ENCODE results near the gene CELF1.

CELF1 gene

GRCh38 chr11:47504910-47505309 is 48.0 kb downstream of the CELF1 start:
- H3K4me1 ChIP-seq (ENCODE audit: control insufficient read depth in 1 of 2, insufficient read depth in 2 of 2, low read length in 2 of 2), result peaks cover 35 to 39% of the 10 kb centered on the region in 2 donors
- no peaks in the 10 kb centered on the region for H3K9me3 ChIP-seq (ENCODE audit: control insufficient read depth in 1 of 2, low read length in 2 of 2)
- no peak overlapping the region for H3K4me3 ChIP-seq (ENCODE audit: low read depth in 1 of 2, low read length in 2 of 2)
- H3K27ac ChIP-seq (ENCODE audit: low read depth, low read length), result no peak overlapping the region
- H3K27me3 ChIP-seq (ENCODE audit: control insufficient read depth in 1 of 2, insufficient read depth in 2 of 2, low read length in 2 of 2), result no peaks in the 10 kb centered on the region
- peaks cover 3 to 5% of the 10 kb centered on the region in 2 donors for H3K36me3 ChIP-seq (ENCODE audit: control insufficient read depth in 1 of 2, insufficient read depth in 2 of 2, low read length in 2 of 2)
- H3K9ac ChIP-seq (ENCODE audit: low read depth in 1 of 2, low read length in 2 of 2), result no peak overlapping the region

GRCh38 chr11:47503227-47503626 is 49.7 kb downstream of the CELF1 start:
- Histone ChIP-seq H3K36me3 (ENCODE audit: control insufficient read depth in 1 of 2, insufficient read depth in 2 of 2, low read length in 2 of 2) (peaks cover 3 to 8% of the 10 kb centered on the region in 2 donors), H3K9ac (ENCODE audit: low read depth in 1 of 2, low read length in 2 of 2) (no peak overlapping the region), H3K4me3 (ENCODE audit: low read depth in 1 of 2, low read length in 2 of 2) (no peak overlapping the region), H3K27ac (ENCODE audit: low read depth, low read length) (no peak overlapping the region), H3K4me1 (ENCODE audit: control insufficient read depth in 1 of 2, insufficient read depth in 2 of 2, low read length in 2 of 2) (peaks cover 18 to 45% of the 10 kb centered on the region in 2 donors), H3K9me3 (ENCODE audit: control insufficient read depth in 1 of 2, low read length in 2 of 2) (no peaks in the 10 kb centered on the region), H3K27me3 (ENCODE audit: control insufficient read depth in 1 of 2, insufficient read depth in 2 of 2, low read length in 2 of 2) (no peaks in the 10 kb centered on the region)

- Histone ChIP-seq H3K36me3 (ENCODE audit: control insufficient read depth in 1 of 2, insufficient read depth in 2 of 2, low read length in 2 of 2) (peaks cover 3 to 8% of the 10 kb centered on the region in 2 donors), H3K4me3 (ENCODE audit: low read depth in 1 of 2, low read length in 2 of 2) (no peak overlapping the region), H3K9ac (ENCODE audit: low read depth in 1 of 2, low read length in 2 of 2) (no peak overlapping the region), H3K4me1 (ENCODE audit: control insufficient read depth in 1 of 2, insufficient read depth in 2 of 2, low read length in 2 of 2) (peaks cover 13 to 41% of the 10 kb centered on the region in 2 donors), H3K27ac (ENCODE audit: low read depth, low read length) (no peak overlapping the region), H3K27me3 (ENCODE audit: control insufficient read depth in 1 of 2, insufficient read depth in 2 of 2, low read length in 2 of 2) (no peaks in the 10 kb centered on the region), H3K9me3 (ENCODE audit: control insufficient read depth in 1 of 2, low read length in 2 of 2) (no peaks in the 10 kb centered on the region)
Measured at GRCh38 chr11:47502767-47503166, 50.2 kb downstream of the CELF1 start.

GRCh38 chr11:47501101-47501500 is 51.8 kb downstream of the CELF1 start:
- Histone ChIP-seq H3K27ac (ENCODE audit: low read depth, low read length) (no peak overlapping the region), H3K4me1 (ENCODE audit: control insufficient read depth in 1 of 2, insufficient read depth in 2 of 2, low read length in 2 of 2) (peaks cover 13 to 29% of the 10 kb centered on the region in 2 donors), H3K9ac (ENCODE audit: low read depth in 1 of 2, low read length in 2 of 2) (no peak overlapping the region), H3K4me3 (ENCODE audit: low read depth in 1 of 2, low read length in 2 of 2) (no peak overlapping the region), H3K27me3 (ENCODE audit: control insufficient read depth in 1 of 2, insufficient read depth in 2 of 2, low read length in 2 of 2) (no peaks in the 10 kb centered on the region), H3K36me3 (ENCODE audit: control insufficient read depth in 1 of 2, insufficient read depth in 2 of 2, low read length in 2 of 2) (peaks cover 3 to 8% of the 10 kb centered on the region in 2 donors), H3K9me3 (ENCODE audit: control insufficient read depth in 1 of 2, low read length in 2 of 2) (no peaks in the 10 kb centered on the region)

GRCh38 chr11:47500121-47500520 is 52.8 kb downstream of the CELF1 start:
- no peak overlapping the region for H3K4me3 ChIP-seq (ENCODE audit: low read depth in 1 of 2, low read length in 2 of 2)
- H3K4me1 ChIP-seq (ENCODE audit: control insufficient read depth in 1 of 2, insufficient read depth in 2 of 2, low read length in 2 of 2), result peaks cover 13 to 29% of the 10 kb centered on the region in 2 donors
- peaks cover 3 to 8% of the 10 kb centered on the region in 2 donors for H3K36me3 ChIP-seq (ENCODE audit: control insufficient read depth in 1 of 2, insufficient read depth in 2 of 2, low read length in 2 of 2)
- no peak overlapping the region for H3K9ac ChIP-seq (ENCODE audit: low read depth in 1 of 2, low read length in 2 of 2)
- H3K27me3 ChIP-seq (ENCODE audit: control insufficient read depth in 1 of 2, insufficient read depth in 2 of 2, low read length in 2 of 2), result no peaks in the 10 kb centered on the region
- H3K27ac ChIP-seq (ENCODE audit: low read depth, low read length), result no peak overlapping the region
- no peaks in the 10 kb centered on the region for H3K9me3 ChIP-seq (ENCODE audit: control insufficient read depth in 1 of 2, low read length in 2 of 2)

- peaks cover 3 to 8% of the 10 kb centered on the region in 2 donors for H3K36me3 ChIP-seq (ENCODE audit: control insufficient read depth in 1 of 2, insufficient read depth in 2 of 2, low read length in 2 of 2)
- no peak overlapping the region for H3K27ac ChIP-seq (ENCODE audit: low read depth, low read length)
- no peaks in the 10 kb centered on the region for H3K9me3 ChIP-seq (ENCODE audit: control insufficient read depth in 1 of 2, low read length in 2 of 2)
- no peaks in the 10 kb centered on the region for H3K27me3 ChIP-seq (ENCODE audit: control insufficient read depth in 1 of 2, insufficient read depth in 2 of 2, low read length in 2 of 2)
- H3K4me1 ChIP-seq (ENCODE audit: control insufficient read depth in 1 of 2, insufficient read depth in 2 of 2, low read length in 2 of 2), result peaks cover 13 to 29% of the 10 kb centered on the region in 2 donors
- H3K9ac ChIP-seq (ENCODE audit: low read depth in 1 of 2, low read length in 2 of 2), result no peak overlapping the region
- no peak overlapping the region for H3K4me3 ChIP-seq (ENCODE audit: low read depth in 1 of 2, low read length in 2 of 2)
Measured at GRCh38 chr11:47499614-47500013, 53.3 kb downstream of the CELF1 start.

- no peak overlapping the region for H3K9ac ChIP-seq (ENCODE audit: low read depth in 1 of 2, low read length in 2 of 2)
- H3K9me3 ChIP-seq (ENCODE audit: control insufficient read depth in 1 of 2, low read length in 2 of 2), result no peaks in the 10 kb centered on the region
- no peaks in the 10 kb centered on the region for H3K27me3 ChIP-seq (ENCODE audit: control insufficient read depth in 1 of 2, insufficient read depth in 2 of 2, low read length in 2 of 2)
- H3K4me3 ChIP-seq (ENCODE audit: low read depth in 1 of 2, low read length in 2 of 2), result no peak overlapping the region
- H3K36me3 ChIP-seq (ENCODE audit: control insufficient read depth in 1 of 2, insufficient read depth in 2 of 2, low read length in 2 of 2), result peaks cover 3 to 8% of the 10 kb centered on the region in 2 donors
- H3K27ac ChIP-seq (ENCODE audit: low read depth, low read length), result no peak overlapping the region
- peaks cover 13 to 29% of the 10 kb centered on the region in 2 donors for H3K4me1 ChIP-seq (ENCODE audit: control insufficient read depth in 1 of 2, insufficient read depth in 2 of 2, low read length in 2 of 2)
Measured at GRCh38 chr11:47499161-47499560, 53.8 kb downstream of the CELF1 start.

GRCh38 chr11:47498584-47499152 is 54.3 kb downstream of the CELF1 start:
- Histone ChIP-seq H3K27ac (ENCODE audit: low read depth, low read length) (no peak overlapping the region), H3K9ac (ENCODE audit: low read depth in 1 of 2, low read length in 2 of 2) (no peak overlapping the region), H3K27me3 (ENCODE audit: control insufficient read depth in 1 of 2, insufficient read depth in 2 of 2, low read length in 2 of 2) (no peaks in the 10 kb centered on the region), H3K4me1 (ENCODE audit: control insufficient read depth in 1 of 2, insufficient read depth in 2 of 2, low read length in 2 of 2) (peaks cover 10 to 29% of the 10 kb centered on the region in 2 donors), H3K4me3 (ENCODE audit: low read depth in 1 of 2, low read length in 2 of 2) (no peak overlapping the region), H3K9me3 (ENCODE audit: control insufficient read depth in 1 of 2, low read length in 2 of 2) (no peaks in the 10 kb centered on the region), H3K36me3 (ENCODE audit: control insufficient read depth in 1 of 2, insufficient read depth in 2 of 2, low read length in 2 of 2) (peaks cover 3 to 8% of the 10 kb centered on the region in 2 donors)

GRCh38 chr11:47498149-47498548 is 54.8 kb downstream of the CELF1 start:
- Histone ChIP-seq H3K4me1 (ENCODE audit: control insufficient read depth in 1 of 2, insufficient read depth in 2 of 2, low read length in 2 of 2) (peaks cover 5 to 23% of the 10 kb centered on the region in 2 donors), H3K9ac (ENCODE audit: low read depth in 1 of 2, low read length in 2 of 2) (no peak overlapping the region), H3K9me3 (ENCODE audit: control insufficient read depth in 1 of 2, low read length in 2 of 2) (no peaks in the 10 kb centered on the region), H3K36me3 (ENCODE audit: control insufficient read depth in 1 of 2, insufficient read depth in 2 of 2, low read length in 2 of 2) (peaks cover 3 to 8% of the 10 kb centered on the region in 2 donors), H3K4me3 (ENCODE audit: low read depth in 1 of 2, low read length in 2 of 2) (no peak overlapping the region), H3K27me3 (ENCODE audit: control insufficient read depth in 1 of 2, insufficient read depth in 2 of 2, low read length in 2 of 2) (no peaks in the 10 kb centered on the region), H3K27ac (ENCODE audit: low read depth, low read length) (no peak overlapping the region)

GRCh38 chr11:47496808-47497207 is 56.1 kb downstream of the CELF1 start:
- H3K9me3 ChIP-seq (ENCODE audit: control insufficient read depth in 1 of 2, low read length in 2 of 2), result no peaks in the 10 kb centered on the region
- H3K4me1 ChIP-seq (ENCODE audit: control insufficient read depth in 1 of 2, insufficient read depth in 2 of 2, low read length in 2 of 2), result peaks cover 0 to 18% of the 10 kb centered on the region in 2 donors
- H3K36me3 ChIP-seq (ENCODE audit: control insufficient read depth in 1 of 2, insufficient read depth in 2 of 2, low read length in 2 of 2), result peaks cover 7 to 8% of the 10 kb centered on the region in 2 donors
- H3K9ac ChIP-seq (ENCODE audit: low read depth in 1 of 2, low read length in 2 of 2), result no peak overlapping the region
- H3K27ac ChIP-seq (ENCODE audit: low read depth, low read length), result no peak overlapping the region
- no peaks in the 10 kb centered on the region for H3K27me3 ChIP-seq (ENCODE audit: control insufficient read depth in 1 of 2, insufficient read depth in 2 of 2, low read length in 2 of 2)
- H3K4me3 ChIP-seq (ENCODE audit: low read depth in 1 of 2, low read length in 2 of 2), result no peak overlapping the region
